ENCODE results near the gene PUS7L. TPM values are rescaled to one million over a fixed set of nuclear protein-coding genes. Genes with fewer than 3 reads are reported as not detected.

Gene PUS7L
- total and polyA plus RNA-seq, 4 donors: 10.9 to 27.1 (median 17.5) TPM

- no peak overlapping the region for H3K27ac ChIP-seq (ENCODE audit: low read depth, low read length)
- H3K4me3 ChIP-seq (ENCODE audit: low read depth, low read length): no peak overlapping the region
- peak in 3 of 6 donors; percentile 7 to 65 (median 31) for DNase-seq (ENCODE audit: low read depth in 4 of 6, low spot score in 6 of 6)
- no peaks in the 10 kb centered on the region for H3K4me1 ChIP-seq (ENCODE audit: control insufficient read depth, insufficient read depth, low read length)
- no peaks in the 10 kb centered on the region for H3K27me3 ChIP-seq (ENCODE audit: control insufficient read depth, insufficient read depth, low read length)
- H3K36me3 ChIP-seq (ENCODE audit: control insufficient read depth, insufficient read depth, low read length): peaks cover 4% of the 10 kb centered on the region
- no peaks in the 10 kb centered on the region for H3K9me3 ChIP-seq (ENCODE audit: control insufficient read depth, insufficient read depth, low read length)
Measured at GRCh38 chr12:43789941-43790340, 31.4 kb upstream of the PUS7L start.

DNA sequence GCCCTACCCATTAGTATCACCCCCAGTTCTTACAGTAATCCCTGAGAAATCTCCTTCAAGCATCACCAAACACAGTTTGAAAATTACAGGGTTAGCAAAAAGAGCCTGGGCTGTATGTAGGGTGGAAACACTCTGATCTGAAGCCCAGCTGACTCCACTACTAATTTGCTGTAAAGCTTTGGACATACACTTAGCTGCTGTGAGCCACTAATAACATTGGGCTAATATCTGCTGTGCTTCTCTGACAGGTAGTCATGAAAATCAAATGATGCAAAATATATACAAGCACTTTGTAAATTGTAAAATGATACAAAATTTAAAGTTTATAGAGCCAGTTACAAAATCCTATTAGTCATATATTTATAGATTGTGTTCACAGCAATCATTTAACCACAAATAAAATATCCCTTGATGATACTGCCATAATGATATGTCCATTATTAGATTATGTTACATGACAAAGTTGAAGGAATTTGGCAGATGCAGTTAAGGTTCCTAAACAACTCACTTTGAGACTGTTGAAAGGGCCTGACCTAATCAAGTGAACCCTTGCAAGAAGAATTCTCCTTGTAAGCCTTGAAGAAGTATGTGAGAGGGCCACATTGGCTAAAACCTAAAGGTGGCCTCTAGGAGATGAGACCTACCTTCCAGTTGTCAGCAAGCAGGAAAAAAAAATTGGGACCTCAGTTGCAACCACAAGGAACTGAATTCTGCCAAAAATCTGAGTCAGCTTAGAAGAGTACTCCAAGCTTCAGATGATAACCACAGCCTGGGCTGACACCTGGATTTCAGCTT is 28.5 kb upstream of the PUS7L start:
- Histone ChIP-seq H3K27me3 (ENCODE audit: control insufficient read depth, insufficient read depth, low read length) (no peaks in the 10 kb centered on the region), H3K4me1 (ENCODE audit: control insufficient read depth, insufficient read depth, low read length) (no peaks in the 10 kb centered on the region), H3K4me3 (ENCODE audit: low read depth, low read length) (no peak overlapping the region), H3K9me3 (ENCODE audit: control insufficient read depth, insufficient read depth, low read length) (no peaks in the 10 kb centered on the region), H3K36me3 (ENCODE audit: control insufficient read depth, insufficient read depth, low read length) (no peaks in the 10 kb centered on the region), H3K27ac (ENCODE audit: low read depth, low read length) (no peak overlapping the region)
- no peak for DNase-seq (ENCODE audit: low read depth in 4 of 6, low spot score in 6 of 6)

GRCh38 chr12:43776498-43776897 is 17.9 kb upstream of the PUS7L start:
- peaks cover 8% of the 10 kb centered on the region for H3K36me3 ChIP-seq (ENCODE audit: control insufficient read depth, insufficient read depth, low read length)
- peak in 2 of 6 donors; percentile 26 to 43 for DNase-seq (ENCODE audit: low read depth in 4 of 6, low spot score in 6 of 6)
- no peaks in the 10 kb centered on the region for H3K9me3 ChIP-seq (ENCODE audit: control insufficient read depth, insufficient read depth, low read length)
- H3K27ac ChIP-seq (ENCODE audit: low read depth, low read length): no peak overlapping the region
- no peak overlapping the region for H3K4me3 ChIP-seq (ENCODE audit: low read depth, low read length)
- H3K27me3 ChIP-seq (ENCODE audit: control insufficient read depth, insufficient read depth, low read length): no peaks in the 10 kb centered on the region
- no CpG with 5 or more reads among the region's 3 CpGs for WGBS (ENCODE audit: insufficient coverage)
- no peaks in the 10 kb centered on the region for H3K4me1 ChIP-seq (ENCODE audit: control insufficient read depth, insufficient read depth, low read length)

GRCh38 chr12:43766291-43766690 is 7.7 kb upstream of the PUS7L start:
- Histone ChIP-seq H3K27ac (ENCODE audit: low read depth, low read length) (no peak overlapping the region), H3K9me3 (ENCODE audit: control insufficient read depth, insufficient read depth, low read length) (no peaks in the 10 kb centered on the region), H3K27me3 (ENCODE audit: control insufficient read depth, insufficient read depth, low read length) (no peaks in the 10 kb centered on the region), H3K4me3 (ENCODE audit: low read depth, low read length) (no peak overlapping the region), H3K36me3 (ENCODE audit: control insufficient read depth, insufficient read depth, low read length) (no peaks in the 10 kb centered on the region), H3K4me1 (ENCODE audit: control insufficient read depth, insufficient read depth, low read length) (no peaks in the 10 kb centered on the region)
- no peak for DNase-seq (ENCODE audit: low read depth in 4 of 6, low spot score in 6 of 6)

GRCh38 chr12:43764528-43764927 is 5.9 kb upstream of the PUS7L start:
- no peak for DNase-seq (ENCODE audit: low read depth in 4 of 6, low spot score in 6 of 6)
- H3K9me3 ChIP-seq (ENCODE audit: control insufficient read depth, insufficient read depth, low read length): no peaks in the 10 kb centered on the region
- H3K27ac ChIP-seq (ENCODE audit: low read depth, low read length): no peak overlapping the region
- peaks cover 2% of the 10 kb centered on the region for H3K4me1 ChIP-seq (ENCODE audit: control insufficient read depth, insufficient read depth, low read length)
- H3K4me3 ChIP-seq (ENCODE audit: low read depth, low read length): no peak overlapping the region
- H3K27me3 ChIP-seq (ENCODE audit: control insufficient read depth, insufficient read depth, low read length): no peaks in the 10 kb centered on the region
- H3K36me3 ChIP-seq (ENCODE audit: control insufficient read depth, insufficient read depth, low read length): no peaks in the 10 kb centered on the region

DNA sequence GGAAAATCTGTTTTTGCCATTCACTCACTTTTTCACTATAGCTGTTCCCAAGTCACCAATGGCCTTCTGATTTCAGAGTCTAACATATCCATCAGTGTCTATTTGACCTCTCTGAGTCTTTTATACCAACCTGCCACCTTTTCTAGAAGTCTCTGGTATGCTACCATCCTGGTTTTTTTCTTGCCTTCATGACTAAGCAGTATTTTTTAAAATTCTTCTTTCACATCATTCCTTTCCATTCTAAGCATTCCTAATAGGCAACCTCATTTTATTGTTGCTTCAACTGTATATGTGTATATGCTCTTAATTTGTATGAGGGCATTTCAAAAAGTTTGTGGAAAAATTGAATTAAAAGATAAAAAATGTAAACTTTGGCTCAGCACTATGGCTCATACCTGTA is 5.2 kb upstream of the PUS7L start:
- no peak for DNase-seq (ENCODE audit: low read depth in 4 of 6, low spot score in 6 of 6)
- peaks cover 7% of the 10 kb centered on the region for H3K4me1 ChIP-seq (ENCODE audit: control insufficient read depth, insufficient read depth, low read length)
- no peaks in the 10 kb centered on the region for H3K27me3 ChIP-seq (ENCODE audit: control insufficient read depth, insufficient read depth, low read length)
- H3K27ac ChIP-seq (ENCODE audit: low read depth, low read length): no peak overlapping the region
- H3K36me3 ChIP-seq (ENCODE audit: control insufficient read depth, insufficient read depth, low read length): no peaks in the 10 kb centered on the region
- no peaks in the 10 kb centered on the region for H3K9me3 ChIP-seq (ENCODE audit: control insufficient read depth, insufficient read depth, low read length)
- H3K4me3 ChIP-seq (ENCODE audit: low read depth, low read length): no peak overlapping the region

DNA sequence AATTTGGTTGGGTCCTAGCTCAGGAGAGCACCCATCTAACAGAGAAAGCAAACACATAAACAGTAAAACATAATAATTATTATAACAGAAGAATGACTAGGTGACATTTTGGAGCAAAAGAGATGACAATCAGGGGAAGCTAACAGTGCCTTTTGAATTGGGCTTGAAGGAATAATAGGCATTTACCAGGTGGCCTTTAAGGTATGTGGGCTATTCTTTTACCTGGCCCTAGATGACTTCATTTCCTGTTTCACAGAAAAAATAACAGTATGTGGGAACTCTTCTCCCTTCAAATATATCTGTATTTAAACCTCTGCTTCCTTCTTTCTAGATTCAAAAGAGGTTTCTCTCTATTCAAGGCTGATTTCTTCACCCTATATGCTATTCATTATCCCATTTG is 4.0 kb upstream of the PUS7L start:
- Histone ChIP-seq H3K4me3 (ENCODE audit: low read depth, low read length) (no peak overlapping the region), H3K4me1 (ENCODE audit: control insufficient read depth, insufficient read depth, low read length) (peaks cover 7% of the 10 kb centered on the region), H3K27me3 (ENCODE audit: control insufficient read depth, insufficient read depth, low read length) (no peaks in the 10 kb centered on the region), H3K36me3 (ENCODE audit: control insufficient read depth, insufficient read depth, low read length) (no peaks in the 10 kb centered on the region), H3K9me3 (ENCODE audit: control insufficient read depth, insufficient read depth, low read length) (no peaks in the 10 kb centered on the region), H3K27ac (ENCODE audit: low read depth, low read length) (no peak overlapping the region)
- DNase-seq (ENCODE audit: low read depth in 4 of 6, low spot score in 6 of 6): no peak

DNA sequence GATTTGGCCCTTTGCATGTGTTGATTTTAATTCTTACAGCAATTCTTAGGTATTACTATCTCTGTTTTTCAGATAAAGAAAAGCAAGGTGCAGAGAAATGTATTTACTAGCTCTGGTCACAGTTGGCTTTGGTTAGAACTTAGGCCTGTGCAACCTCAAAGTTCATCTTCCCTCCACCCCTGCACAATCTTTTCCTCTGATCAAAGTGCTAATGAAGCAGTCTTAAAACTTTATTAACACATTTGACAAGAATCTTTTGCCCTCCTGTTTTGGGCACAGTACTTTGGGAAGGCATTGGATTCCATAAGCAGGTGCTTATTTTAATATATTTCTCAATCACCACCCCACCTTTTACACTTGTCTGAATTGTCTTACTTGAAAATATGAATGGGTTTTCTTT is 2.9 kb upstream of the PUS7L start:
- H3K4me3 ChIP-seq (ENCODE audit: low read depth, low read length): no peak overlapping the region
- no peaks in the 10 kb centered on the region for H3K36me3 ChIP-seq (ENCODE audit: control insufficient read depth, insufficient read depth, low read length)
- H3K4me1 ChIP-seq (ENCODE audit: control insufficient read depth, insufficient read depth, low read length): peaks cover 7% of the 10 kb centered on the region

GRCh38 chr12:43760396-43760795 is 1.8 kb upstream of the PUS7L start:
- peaks cover 7% of the 10 kb centered on the region for H3K4me1 ChIP-seq (ENCODE audit: control insufficient read depth, insufficient read depth, low read length)
- no peak overlapping the region for H3K4me3 ChIP-seq (ENCODE audit: low read depth, low read length)
- no peak overlapping the region for H3K27ac ChIP-seq (ENCODE audit: low read depth, low read length)
- WGBS (ENCODE audit: insufficient coverage): 64% methylated on average over 1 of the region's 2 CpGs
- H3K27me3 ChIP-seq (ENCODE audit: control insufficient read depth, insufficient read depth, low read length): no peaks in the 10 kb centered on the region
- H3K36me3 ChIP-seq (ENCODE audit: control insufficient read depth, insufficient read depth, low read length): no peaks in the 10 kb centered on the region
- H3K9me3 ChIP-seq (ENCODE audit: control insufficient read depth, insufficient read depth, low read length): no peaks in the 10 kb centered on the region
- DNase-seq (ENCODE audit: low read depth in 4 of 6, low spot score in 6 of 6): no peak

More for the DNA sequence above, 2.9 kb upstream of the PUS7L start:
- H3K9me3 ChIP-seq (ENCODE audit: control insufficient read depth, insufficient read depth, low read length): no peaks in the 10 kb centered on the region
- no peaks in the 10 kb centered on the region for H3K27me3 ChIP-seq (ENCODE audit: control insufficient read depth, insufficient read depth, low read length)
- DNase-seq (ENCODE audit: low read depth in 4 of 6, low spot score in 6 of 6): no peak
- no peak overlapping the region for H3K27ac ChIP-seq (ENCODE audit: low read depth, low read length)

- Histone ChIP-seq H3K4me3 (ENCODE audit: low read depth, low read length) (peak overlapping the region; percentile 92), H3K4me1 (ENCODE audit: control insufficient read depth, insufficient read depth, low read length) (peaks cover 7% of the 10 kb centered on the region), H3K27ac (ENCODE audit: low read depth, low read length) (peak overlapping the region; percentile 17), H3K36me3 (ENCODE audit: control insufficient read depth, insufficient read depth, low read length) (no peaks in the 10 kb centered on the region), H3K9me3 (ENCODE audit: control insufficient read depth, insufficient read depth, low read length) (no peaks in the 10 kb centered on the region), H3K27me3 (ENCODE audit: control insufficient read depth, insufficient read depth, low read length) (no peaks in the 10 kb centered on the region)
- 2% methylated on average over 12 of the region's 18 CpGs for WGBS (ENCODE audit: insufficient coverage)
- DNase-seq (ENCODE audit: low read depth in 4 of 6, low spot score in 6 of 6): peak in 2 of 6 donors; percentile 19 to 77
Measured at GRCh38 chr12:43758247-43758727, 303 bp downstream of the PUS7L start.

Measured in spinal cord (tissue), 10 donors.